Liver (tissue), 3 donors: ENCODE results near the gene EXOC3.

Experiments
- EGR1 ChIP-seq, 2 donors: IDR thresholded peaks; 2 replicates each; pipeline ENCODE4 v1.6.1; 2016 to 2018; ENCODE audit warnings: antibody characterized with exemption in 2 of 2, low read depth in 2 of 2
- FOXA1 ChIP-seq: IDR thresholded peaks from 2 replicates; pipeline ENCODE4 v1.6.1; 2016; ENCODE audit warnings: antibody characterized with exemption
- GABPA ChIP-seq, 2 donors: IDR thresholded peaks in 1 of 2; conservative IDR thresholded peaks in 1 of 2; 2 replicates each; pipeline ENCODE4 v1.6.1; 2016; ENCODE audit warnings: antibody characterized with exemption in 2 of 2, mild to moderate bottlenecking in 1 of 2, moderate library complexity in 1 of 2
- HNF4A ChIP-seq, 2 donors: conservative IDR thresholded peaks; 2 replicates each; pipeline ENCODE4 v1.6.1; 2016; ENCODE audit warnings: antibody characterized with exemption in 2 of 2, mild to moderate bottlenecking in 2 of 2
- HNF4G ChIP-seq: IDR thresholded peaks from 2 replicates; pipeline ENCODE4 v1.6.1; 2016; ENCODE audit warnings: antibody characterized with exemption
- JUND ChIP-seq, 2 donors: IDR thresholded peaks; 2 replicates each; pipeline ENCODE4 v1.6.1; 2016; ENCODE audit warnings: antibody characterized with exemption in 2 of 2
- SP1 ChIP-seq: IDR thresholded peaks from 2 replicates; pipeline ENCODE4 v1.6.1; 2018; ENCODE audit warnings: antibody characterized with exemption, mild to moderate bottlenecking
- TAF1 ChIP-seq: conservative IDR thresholded peaks from 2 replicates; pipeline ENCODE4 v1.6.1; 2016; ENCODE audit warnings: antibody characterized with exemption, mild to moderate bottlenecking
- YY1 ChIP-seq: IDR thresholded peaks from 2 replicates; pipeline ENCODE4 v1.6.1; 2016; ENCODE audit warnings: antibody characterized with exemption, mild to moderate bottlenecking
- TF ChIP-seq, protein P1 (sequence below): fragments of 150-350 bp; IDR thresholded peaks from 2 replicates; pipeline ENCODE4 v1.5.1; 2017; ENCODE audit warnings: improper control_type of control experiment, low read depth, low read length; ENCODE audit not compliant: missing input control
- TF ChIP-seq, protein P2 (sequence below): IDR thresholded peaks from 2 replicates; pipeline ENCODE4 v1.6.1; 2016; ENCODE audit warnings: antibody characterized with exemption
- TF ChIP-seq, protein P3 (sequence below): IDR thresholded peaks from 2 replicates; pipeline ENCODE4 v1.6.1; 2016; ENCODE audit warnings: antibody characterized with exemption, mild to moderate bottlenecking
- TF ChIP-seq, protein P4 (sequence below): IDR thresholded peaks from 2 replicates; pipeline ENCODE4 v1.6.1; 2016; ENCODE audit warnings: antibody characterized with exemption
- TF ChIP-seq, protein P5 (sequence below): IDR thresholded peaks from 2 replicates; pipeline ENCODE4 v1.6.1; 2016; ENCODE audit warnings: antibody characterized with exemption
- donor health status: healthy.
- donor health status: healthy.

DNA sequence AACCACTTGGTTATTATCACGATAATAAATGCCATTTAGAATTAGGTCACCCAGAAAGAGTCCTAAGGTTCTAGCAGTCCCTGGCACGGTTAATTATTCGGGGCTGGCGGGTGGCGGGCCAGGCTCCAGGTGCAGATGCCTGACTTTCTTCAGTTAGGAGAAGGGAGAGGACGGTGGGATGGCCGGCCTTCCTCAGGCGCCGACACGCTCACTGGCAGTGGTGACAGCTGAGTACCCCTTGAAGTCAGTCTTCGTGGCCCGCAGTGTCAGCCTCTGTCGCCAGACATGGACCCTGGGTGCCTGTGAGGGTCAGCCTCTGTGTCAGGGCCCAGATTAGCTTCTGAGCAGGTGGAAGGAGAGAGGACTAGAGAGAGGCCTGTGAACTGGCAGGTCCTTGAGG, 21.1 kb upstream of the EXOC3 start:
- no peak for TF ChIP-seq JUND (IDR thresholded peaks at IDR 0.05)
- no peak for TF ChIP-seq GABPA (IDR thresholded peaks at IDR 0.05 in 1 of 2, conservative IDR thresholded peaks at IDR 0.05 in 1 of 2)
- TF ChIP-seq HNF4G = no peak
- TF ChIP-seq, protein P1, sequence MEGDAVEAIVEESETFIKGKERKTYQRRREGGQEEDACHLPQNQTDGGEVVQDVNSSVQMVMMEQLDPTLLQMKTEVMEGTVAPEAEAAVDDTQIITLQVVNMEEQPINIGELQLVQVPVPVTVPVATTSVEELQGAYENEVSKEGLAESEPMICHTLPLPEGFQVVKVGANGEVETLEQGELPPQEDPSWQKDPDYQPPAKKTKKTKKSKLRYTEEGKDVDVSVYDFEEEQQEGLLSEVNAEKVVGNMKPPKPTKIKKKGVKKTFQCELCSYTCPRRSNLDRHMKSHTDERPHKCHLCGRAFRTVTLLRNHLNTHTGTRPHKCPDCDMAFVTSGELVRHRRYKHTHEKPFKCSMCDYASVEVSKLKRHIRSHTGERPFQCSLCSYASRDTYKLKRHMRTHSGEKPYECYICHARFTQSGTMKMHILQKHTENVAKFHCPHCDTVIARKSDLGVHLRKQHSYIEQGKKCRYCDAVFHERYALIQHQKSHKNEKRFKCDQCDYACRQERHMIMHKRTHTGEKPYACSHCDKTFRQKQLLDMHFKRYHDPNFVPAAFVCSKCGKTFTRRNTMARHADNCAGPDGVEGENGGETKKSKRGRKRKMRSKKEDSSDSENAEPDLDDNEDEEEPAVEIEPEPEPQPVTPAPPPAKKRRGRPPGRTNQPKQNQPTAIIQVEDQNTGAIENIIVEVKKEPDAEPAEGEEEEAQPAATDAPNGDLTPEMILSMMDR = no peak
- no peak for TF ChIP-seq HNF4A (conservative IDR thresholded peaks at IDR 0.05)
- no peak for TF ChIP-seq TAF1
- TF ChIP-seq EGR1 (IDR thresholded peaks at IDR 0.05; ENCODE audit: low read depth in 2 of 2) = no peak
- no peak for TF ChIP-seq YY1
- TF ChIP-seq, protein P2, sequence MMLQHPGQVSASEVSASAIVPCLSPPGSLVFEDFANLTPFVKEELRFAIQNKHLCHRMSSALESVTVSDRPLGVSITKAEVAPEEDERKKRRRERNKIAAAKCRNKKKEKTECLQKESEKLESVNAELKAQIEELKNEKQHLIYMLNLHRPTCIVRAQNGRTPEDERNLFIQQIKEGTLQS = no peak
- TF ChIP-seq, protein P3, sequence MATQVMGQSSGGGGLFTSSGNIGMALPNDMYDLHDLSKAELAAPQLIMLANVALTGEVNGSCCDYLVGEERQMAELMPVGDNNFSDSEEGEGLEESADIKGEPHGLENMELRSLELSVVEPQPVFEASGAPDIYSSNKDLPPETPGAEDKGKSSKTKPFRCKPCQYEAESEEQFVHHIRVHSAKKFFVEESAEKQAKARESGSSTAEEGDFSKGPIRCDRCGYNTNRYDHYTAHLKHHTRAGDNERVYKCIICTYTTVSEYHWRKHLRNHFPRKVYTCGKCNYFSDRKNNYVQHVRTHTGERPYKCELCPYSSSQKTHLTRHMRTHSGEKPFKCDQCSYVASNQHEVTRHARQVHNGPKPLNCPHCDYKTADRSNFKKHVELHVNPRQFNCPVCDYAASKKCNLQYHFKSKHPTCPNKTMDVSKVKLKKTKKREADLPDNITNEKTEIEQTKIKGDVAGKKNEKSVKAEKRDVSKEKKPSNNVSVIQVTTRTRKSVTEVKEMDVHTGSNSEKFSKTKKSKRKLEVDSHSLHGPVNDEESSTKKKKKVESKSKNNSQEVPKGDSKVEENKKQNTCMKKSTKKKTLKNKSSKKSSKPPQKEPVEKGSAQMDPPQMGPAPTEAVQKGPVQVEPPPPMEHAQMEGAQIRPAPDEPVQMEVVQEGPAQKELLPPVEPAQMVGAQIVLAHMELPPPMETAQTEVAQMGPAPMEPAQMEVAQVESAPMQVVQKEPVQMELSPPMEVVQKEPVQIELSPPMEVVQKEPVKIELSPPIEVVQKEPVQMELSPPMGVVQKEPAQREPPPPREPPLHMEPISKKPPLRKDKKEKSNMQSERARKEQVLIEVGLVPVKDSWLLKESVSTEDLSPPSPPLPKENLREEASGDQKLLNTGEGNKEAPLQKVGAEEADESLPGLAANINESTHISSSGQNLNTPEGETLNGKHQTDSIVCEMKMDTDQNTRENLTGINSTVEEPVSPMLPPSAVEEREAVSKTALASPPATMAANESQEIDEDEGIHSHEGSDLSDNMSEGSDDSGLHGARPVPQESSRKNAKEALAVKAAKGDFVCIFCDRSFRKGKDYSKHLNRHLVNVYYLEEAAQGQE = no peak
- TF ChIP-seq FOXA1 = no peak
- TF ChIP-seq, protein P4, sequence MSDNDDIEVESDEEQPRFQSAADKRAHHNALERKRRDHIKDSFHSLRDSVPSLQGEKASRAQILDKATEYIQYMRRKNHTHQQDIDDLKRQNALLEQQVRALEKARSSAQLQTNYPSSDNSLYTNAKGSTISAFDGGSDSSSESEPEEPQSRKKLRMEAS = no peak
- TF ChIP-seq, protein P5, sequence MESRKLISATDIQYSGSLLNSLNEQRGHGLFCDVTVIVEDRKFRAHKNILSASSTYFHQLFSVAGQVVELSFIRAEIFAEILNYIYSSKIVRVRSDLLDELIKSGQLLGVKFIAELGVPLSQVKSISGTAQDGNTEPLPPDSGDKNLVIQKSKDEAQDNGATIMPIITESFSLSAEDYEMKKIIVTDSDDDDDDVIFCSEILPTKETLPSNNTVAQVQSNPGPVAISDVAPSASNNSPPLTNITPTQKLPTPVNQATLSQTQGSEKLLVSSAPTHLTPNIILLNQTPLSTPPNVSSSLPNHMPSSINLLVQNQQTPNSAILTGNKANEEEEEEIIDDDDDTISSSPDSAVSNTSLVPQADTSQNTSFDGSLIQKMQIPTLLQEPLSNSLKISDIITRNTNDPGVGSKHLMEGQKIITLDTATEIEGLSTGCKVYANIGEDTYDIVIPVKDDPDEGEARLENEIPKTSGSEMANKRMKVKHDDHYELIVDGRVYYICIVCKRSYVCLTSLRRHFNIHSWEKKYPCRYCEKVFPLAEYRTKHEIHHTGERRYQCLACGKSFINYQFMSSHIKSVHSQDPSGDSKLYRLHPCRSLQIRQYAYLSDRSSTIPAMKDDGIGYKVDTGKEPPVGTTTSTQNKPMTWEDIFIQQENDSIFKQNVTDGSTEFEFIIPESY = no peak
- no peak for TF ChIP-seq SP1
